ENCODE measurements around the gene ZNF101.

GRCh38 chr19:19626516-19627472 is 41.8 kb upstream of the ZNF101 start:
- no peak for TF ChIP-seq CTCF (IDR thresholded peaks at IDR 0.05)
- no peak for TF ChIP-seq POLR2AphosphoS5 (IDR thresholded peaks at IDR 0.05; ENCODE audit: low read depth, low read length)
